MM.1S (cell line): Measurements from ENCODE around the gene FCGR3B.
"Not testable (repeated sequence)": the region's sequence is repeated elsewhere in the genome, so short reads cannot be mapped to it uniquely, and the experiment has no call there.

ENCODE experiments used
- EZH2 ChIP-seq: fragments of 300-600 bp; sonication (generic); optimal IDR thresholded peaks from 2 replicates; pipeline ENCODE3; 2017; ENCODE audit warnings: low read depth, mild to moderate bottlenecking, antibody characterized with exemption, low read length, mixed read lengths
- TF ChIP-seq, protein P1 (sequence below): fragments of 300-600 bp; sonication (generic); IDR thresholded peaks from 2 replicates; pipeline ENCODE4 v1.5.1; 2016; ENCODE audit warnings: antibody characterized with exemption, low read length, mixed read lengths

- TF ChIP-seq, protein P1, sequence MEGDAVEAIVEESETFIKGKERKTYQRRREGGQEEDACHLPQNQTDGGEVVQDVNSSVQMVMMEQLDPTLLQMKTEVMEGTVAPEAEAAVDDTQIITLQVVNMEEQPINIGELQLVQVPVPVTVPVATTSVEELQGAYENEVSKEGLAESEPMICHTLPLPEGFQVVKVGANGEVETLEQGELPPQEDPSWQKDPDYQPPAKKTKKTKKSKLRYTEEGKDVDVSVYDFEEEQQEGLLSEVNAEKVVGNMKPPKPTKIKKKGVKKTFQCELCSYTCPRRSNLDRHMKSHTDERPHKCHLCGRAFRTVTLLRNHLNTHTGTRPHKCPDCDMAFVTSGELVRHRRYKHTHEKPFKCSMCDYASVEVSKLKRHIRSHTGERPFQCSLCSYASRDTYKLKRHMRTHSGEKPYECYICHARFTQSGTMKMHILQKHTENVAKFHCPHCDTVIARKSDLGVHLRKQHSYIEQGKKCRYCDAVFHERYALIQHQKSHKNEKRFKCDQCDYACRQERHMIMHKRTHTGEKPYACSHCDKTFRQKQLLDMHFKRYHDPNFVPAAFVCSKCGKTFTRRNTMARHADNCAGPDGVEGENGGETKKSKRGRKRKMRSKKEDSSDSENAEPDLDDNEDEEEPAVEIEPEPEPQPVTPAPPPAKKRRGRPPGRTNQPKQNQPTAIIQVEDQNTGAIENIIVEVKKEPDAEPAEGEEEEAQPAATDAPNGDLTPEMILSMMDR = not testable (repeated sequence)
- not testable (repeated sequence) for TF ChIP-seq EZH2
Measured at GRCh38 chr1:161589920-161590319, 41.1 kb downstream of the FCGR3B start.
